Right renal cortex interstitium (tissue), 3 donors: ENCODE measurements around the gene PDZRN4. TPM values are rescaled to one million over a fixed set of nuclear protein-coding genes. Genes with fewer than 3 reads are reported as not detected.
"Not testable (repeated sequence)": the region's sequence is repeated elsewhere in the genome, so short reads cannot be mapped to it uniquely, and the experiment has no call there.

Experiments used
- DNase-seq, 3 donors: peaks; one replicate each; pipeline ENCODE4 v3.0.0-alpha.2; 2013; ENCODE audit warnings: low read depth in 3 of 3, low spot score in 2 of 3
- polyA plus RNA-seq, 3 donors: library from polyadenylated mRNA; unstranded; fragments of 120-200 nt; gene quantifications; one replicate each; pipeline ENCODE4 v1.2.1, GENCODE V29; 2013; ENCODE audit not compliant: insufficient read length in 3 of 3

PDZRN4 gene
- polyA plus RNA-seq, 3 donors = 4.8 to 7.0 (median 5.7) TPM

DNA sequence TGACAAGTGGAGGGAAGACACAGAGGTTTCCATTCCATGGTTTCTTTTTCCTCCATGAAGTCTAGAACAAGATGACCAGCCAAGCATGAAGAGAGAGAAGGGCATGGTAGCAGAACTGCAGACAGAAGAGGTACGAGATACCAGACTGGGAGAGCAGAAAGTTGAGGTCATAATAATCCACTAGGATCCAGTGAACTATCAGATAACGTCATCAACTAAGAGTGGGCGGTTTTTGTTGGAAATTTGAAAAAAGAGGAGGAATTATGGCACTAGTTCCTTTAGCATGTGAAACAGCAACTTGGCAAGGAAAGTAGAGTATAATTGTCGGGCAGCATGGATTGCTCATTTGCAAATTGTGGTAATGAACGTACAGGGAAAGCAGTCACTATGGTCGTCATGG, 357.6 kb downstream of the PDZRN4 start:
- no peak for DNase-seq

DNA sequence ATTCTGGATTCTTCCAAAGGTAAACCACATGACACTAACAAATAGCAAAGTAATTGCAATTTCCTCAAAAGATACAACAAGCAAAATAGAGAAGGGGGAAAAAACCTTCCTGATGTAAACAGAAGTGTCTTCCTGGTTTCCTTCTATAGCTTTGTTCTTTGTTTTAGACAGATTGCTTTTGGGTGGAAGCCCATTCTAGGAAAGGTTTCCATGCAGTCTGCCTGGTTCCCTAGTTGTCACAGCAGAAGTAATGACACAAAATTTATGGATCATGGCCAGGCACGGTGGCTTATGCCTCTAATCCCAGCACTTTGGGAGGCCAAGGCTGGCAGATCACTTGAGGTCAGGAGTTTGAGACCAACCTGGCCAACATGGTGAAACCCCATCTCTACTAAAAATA, 359.0 kb downstream of the PDZRN4 start:
- not testable (repeated sequence) for DNase-seq

DNA sequence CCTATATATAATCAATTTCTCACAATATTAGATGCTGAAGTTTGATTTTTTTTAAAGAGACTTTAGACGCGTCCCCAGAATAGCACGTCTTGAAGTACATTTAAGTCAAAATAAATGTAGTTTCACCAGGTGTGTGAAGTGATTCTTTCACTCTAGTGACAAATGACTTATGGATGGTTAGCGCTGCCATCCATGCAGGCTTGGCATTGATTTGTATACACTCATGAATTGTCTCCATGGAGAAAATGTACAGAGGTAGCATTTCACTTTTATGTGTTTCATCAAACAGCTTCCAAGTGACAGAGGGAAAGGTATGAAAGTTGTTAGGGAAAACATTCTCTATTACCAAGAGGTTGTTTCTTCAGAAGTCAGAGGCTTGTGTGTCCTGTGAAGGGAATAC, 360.8 kb downstream of the PDZRN4 start:
- no peak for DNase-seq

DNA sequence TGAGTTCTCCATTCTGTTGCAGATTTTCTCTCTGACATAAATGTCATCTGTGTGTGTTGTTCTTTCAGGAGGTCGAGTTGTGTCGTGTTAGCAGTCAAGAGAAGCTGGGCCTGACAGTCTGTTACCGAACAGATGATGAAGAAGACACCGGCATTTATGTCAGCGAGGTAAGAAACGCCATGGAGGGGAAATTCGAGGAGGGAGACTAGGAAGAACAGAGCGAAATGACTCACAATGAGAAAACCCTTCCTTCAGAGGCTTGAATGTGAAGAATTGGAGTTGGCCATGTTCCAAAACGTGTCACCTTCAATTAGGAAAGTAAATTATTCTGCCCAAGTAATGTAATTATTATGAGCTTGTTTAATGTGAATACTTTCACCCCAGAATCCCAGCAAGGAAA, 364.5 kb downstream of the PDZRN4 start:
- DNase-seq = no peak

DNA sequence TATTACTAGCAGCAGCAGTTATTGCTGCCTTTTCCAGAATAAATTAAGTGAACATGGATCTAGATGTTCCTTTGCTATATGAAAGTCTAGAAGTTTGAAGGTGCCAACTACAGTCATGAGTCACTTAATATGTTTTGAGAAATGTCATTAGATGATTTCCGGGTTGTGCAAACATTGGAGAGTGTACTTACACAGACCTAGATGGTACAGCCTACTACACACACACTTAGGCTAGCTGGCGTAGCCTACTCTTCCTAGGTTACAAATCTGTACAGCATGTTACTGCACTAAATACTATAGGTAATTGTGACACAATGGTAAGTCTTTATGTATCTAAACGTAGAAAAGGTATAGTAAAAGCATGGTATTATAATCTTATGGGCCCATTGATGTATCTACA, 368.1 kb downstream of the PDZRN4 start:
- DNase-seq = no peak

DNA sequence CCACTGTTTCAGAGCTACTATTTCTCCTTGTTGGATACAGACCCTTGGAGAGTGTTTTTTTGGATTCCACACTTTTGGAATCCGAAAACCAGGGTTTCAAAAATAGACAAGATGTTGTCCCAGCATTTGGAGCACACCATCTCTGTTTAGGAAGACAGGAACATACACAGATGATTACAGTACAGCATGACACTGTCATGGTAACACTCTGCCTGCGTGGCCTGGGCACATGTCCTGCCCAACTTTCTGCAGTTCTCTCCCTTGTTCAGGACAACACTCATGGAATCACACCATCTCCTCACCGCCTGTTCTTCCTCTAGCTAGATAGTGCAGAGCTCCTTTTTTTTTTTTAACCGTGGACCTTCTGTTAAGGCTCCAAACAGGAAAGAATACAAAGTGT, 369.2 kb downstream of the PDZRN4 start:
- DNase-seq = no peak

DNA sequence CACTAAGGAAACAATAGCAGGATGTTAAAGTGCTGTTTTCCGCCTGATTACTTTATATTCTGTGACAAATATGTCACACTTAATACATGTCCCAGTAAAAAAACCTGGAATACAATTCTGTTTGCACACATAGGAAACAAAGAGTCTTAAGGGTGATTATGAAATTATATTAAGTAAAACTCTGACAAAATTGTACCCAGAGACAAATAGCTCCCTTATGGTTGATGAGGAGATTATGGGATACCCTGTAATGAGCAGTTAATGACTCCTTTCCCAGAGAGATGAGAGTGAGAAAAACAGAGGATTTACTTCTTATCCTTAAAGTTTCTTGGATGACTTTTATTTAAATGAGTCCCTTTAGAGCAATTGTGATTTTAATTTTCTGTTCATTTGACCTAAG, 370.6 kb downstream of the PDZRN4 start:
- no peak for DNase-seq

DNA sequence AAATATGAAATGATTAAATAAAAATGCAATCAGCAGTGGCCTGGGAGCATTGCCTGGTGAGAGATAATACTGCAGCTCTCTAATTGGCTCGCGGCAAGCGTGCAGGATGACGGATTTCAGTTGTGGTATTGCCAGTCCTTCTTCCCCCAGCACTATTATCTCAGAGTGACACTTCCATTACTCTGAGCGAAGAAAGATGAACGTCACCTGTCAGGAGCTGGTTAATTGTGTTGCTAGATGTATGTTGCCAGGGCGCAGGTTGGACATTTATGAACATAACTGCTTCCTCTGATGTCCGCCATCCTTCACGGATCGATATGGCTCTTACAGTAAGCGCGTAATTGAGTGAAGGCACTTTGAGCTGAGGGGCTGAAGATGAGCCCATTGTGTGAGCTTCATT, 374.9 kb downstream of the PDZRN4 start:
- DNase-seq = no peak

DNA sequence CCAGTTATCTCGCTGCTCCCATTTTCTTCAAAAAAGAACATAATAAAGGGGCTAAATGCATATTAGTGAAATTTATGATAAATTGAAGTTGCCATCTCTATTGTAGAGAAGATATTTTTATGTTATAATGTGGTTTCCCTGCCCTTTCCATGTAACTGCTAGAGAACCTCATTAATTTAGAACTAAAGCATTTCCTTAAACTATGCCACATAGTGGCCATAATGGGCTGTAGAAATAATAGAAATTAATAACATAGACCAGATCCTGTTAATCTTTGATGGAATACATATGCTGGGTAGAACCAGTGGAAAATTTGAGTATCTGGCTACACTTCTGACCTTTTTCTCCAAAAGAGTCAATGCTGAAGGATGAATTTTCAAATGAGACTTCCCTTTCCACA, 376.7 kb downstream of the PDZRN4 start:
- no peak for DNase-seq

DNA sequence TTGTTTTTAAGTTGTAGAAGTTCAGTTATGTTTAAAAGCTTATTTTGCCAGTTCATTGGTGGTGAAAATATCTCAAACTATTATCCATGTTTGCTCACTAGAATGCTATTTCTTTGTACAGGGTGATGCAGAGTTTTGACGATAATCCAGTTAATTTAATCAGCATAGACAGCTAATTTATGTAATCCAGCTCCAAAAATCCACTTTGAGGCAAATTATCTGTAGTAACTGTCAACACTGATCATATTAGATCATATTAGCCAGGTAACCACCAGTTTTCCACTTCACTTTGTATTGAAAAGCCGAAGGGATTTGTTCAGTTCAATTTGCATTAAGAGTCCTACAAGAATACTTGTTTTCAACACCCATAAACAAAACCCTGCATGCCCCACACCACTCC, 378.6 kb downstream of the PDZRN4 start:
- DNase-seq = no peak

DNA sequence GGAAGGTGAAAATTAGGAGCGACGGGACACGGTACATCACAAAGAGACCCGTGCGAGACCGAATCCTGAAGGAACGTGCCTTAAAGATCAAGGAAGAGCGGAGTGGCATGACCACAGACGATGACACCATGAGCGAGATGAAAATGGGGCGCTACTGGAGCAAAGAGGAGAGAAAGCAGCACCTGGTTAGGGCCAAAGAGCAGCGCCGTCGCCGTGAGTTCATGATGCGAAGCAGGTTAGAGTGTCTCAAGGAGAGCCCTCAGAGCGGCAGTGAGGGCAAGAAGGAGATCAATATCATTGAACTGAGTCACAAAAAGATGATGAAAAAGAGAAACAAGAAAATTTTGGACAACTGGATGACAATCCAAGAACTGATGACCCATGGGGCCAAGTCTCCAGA, 385.3 kb downstream of the PDZRN4 start:
- DNase-seq = no peak

DNA sequence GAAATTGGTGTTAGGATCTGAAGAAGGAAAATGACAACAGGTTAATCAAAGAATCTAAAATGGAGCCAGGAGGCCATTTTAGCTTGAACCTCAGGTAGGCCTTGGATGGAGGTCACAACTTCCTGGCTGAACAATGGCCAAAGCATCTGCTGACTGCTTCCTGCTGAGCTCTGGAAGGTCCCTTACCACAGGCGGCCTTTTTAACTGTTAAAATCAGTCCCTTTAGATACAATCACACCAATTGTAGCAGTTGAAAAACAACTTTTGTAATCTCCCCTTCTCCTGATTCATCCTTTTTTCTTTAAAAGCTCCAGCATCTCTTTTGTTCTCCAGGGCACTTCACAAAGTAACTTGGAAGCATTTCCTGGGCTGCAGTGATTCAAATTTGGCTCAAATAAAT, 388.8 kb downstream of the PDZRN4 start:
- DNase-seq = no peak

DNA sequence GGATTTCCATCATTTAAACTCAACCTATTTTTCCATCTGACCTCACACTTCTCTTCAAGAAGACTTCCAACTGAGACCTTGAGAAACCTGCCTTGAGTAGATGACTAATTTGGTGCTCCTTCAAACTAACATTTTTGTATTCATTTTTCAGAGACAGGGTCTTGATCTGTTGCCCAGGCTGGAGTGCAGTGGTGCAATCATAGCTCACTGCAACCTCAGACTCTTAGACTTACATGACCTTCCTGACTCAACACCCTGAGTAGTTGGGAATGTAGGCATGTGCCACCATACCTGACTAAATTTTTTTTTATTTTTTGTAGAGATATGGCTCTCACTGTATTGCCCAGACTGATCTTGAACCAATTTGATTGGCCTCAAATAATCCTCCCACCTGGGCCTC, 389.9 kb downstream of the PDZRN4 start:
- no peak for DNase-seq

DNA sequence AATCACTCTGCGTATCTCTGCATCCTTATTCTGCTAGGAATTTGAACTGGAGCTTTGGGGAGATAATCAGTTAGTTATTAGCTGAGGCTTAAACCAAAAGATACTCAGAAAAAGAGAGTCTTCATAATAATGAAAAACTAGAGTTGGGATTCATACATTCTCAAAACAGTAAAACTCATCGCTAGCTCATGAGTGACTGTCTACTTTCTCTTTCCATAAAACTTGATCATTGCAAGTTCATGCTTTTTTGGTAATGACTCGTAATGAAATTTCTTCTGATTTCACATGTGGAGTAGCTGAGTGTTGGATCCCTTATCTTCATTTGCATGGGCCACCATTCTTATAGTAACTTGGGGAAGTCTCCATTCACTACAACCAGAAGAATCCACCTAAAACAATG, 397.7 kb downstream of the PDZRN4 start:
- DNase-seq = no peak

DNA sequence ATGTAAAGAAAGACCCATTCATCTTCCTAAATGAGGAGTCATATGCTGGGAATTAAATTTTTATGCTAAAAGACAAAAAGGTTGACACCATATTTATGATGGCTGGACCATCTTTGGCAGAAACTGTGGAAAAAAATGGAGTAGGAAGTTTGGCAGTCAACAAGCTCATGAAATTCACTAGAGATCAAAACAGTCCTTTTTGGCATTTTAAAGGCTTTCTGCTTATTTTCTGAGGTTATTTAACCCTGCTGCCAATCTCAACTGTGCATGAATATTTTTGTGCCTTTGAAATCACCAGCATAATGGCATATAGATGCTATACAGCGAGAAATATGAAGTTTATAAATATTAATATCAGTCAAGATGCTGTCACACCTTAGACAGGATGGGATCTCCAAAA, 399.5 kb downstream of the PDZRN4 start:
- DNase-seq = no peak

DNA sequence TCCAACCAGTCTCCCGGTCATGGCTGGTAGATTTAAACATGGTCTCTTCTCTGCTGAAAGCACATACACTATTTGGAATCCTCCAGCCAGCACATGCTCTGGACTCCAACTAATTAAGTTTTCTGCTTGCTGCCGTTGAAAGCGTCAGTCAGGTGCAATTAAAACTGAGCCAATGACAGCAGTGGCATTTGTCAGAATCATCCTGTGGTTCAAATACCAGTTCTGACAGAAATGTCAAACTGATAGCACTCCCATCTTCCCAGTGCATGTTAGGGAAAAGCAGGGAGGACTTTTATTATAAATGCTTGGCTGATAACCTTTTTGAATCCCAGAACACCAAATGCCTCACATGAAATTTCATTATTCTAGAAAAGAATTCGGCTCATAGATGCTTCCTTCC, 401.8 kb downstream of the PDZRN4 start:
- DNase-seq = no peak

DNA sequence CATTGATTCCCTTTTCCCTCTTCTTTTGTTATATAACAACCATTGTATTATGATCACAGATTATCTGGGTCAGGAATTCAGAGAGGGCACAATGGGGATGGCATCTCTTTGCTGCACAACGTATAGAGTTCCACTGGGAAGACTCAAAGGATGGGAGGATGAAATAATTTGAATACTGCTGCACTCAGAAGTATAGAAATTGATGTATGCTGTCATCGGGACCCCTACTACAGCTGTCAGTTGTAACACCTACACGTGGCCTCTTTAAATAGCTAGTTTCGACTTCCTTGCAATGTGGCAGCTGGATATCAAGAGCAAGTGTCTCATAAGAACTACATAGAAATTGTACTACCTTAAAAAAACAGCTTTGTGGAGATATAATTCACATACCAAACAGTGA, 408.1 kb downstream of the PDZRN4 start:
- no peak for DNase-seq

DNA sequence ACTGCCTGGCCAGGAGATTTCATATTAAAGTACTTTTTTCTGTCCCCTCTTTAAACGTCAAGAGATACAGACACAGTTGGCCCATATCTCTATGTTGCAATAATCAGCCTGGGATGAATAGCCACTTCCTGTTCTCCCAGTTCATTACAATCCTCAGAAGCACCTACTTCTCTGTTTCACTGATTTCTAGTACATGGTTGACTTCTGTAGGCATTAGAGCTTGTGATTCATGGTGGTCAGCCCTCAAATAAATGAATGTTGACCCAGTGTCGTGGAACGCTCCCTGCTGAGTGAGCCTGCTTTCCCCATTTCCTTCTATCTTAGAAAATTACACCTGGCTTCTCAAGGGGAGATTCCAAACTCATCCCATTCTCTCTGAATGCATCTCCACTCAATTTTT, 416.7 kb downstream of the PDZRN4 start:
- DNase-seq = no peak

DNA sequence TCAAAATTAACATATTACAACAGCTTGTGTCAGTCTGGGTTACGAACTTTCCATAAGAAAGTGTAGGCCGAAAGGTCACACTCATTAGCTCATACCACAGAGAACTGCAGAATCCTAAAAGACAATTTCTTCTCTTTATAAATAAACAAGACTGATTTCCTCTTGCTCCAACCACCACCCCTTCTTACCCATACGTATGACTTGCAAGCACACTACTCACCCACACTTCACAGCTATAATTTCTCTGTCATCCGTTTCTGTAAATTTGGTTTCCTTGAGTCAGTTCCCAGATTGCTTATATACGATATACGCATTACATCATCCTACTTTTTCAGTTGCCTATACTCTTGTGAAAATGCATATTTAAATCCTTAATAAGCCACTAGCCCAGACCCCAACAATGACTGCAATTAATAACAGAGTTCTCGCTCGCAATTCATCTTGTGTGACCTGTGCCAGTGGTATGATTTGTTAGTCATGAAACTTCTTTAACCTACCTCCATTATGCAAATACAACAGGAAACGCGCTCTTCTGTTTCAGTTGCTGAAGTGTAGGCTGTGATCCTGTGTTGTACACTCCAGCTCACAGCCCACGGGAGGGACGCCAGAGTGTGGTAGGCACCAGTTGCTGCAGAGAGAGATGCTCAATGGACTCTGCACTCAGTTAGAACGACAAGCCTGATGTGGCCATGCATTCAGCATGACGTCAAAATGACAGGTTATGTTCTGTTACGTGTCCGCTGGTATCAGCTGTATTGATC, 417.6 kb downstream of the PDZRN4 start:
- DNase-seq = no peak

DNA sequence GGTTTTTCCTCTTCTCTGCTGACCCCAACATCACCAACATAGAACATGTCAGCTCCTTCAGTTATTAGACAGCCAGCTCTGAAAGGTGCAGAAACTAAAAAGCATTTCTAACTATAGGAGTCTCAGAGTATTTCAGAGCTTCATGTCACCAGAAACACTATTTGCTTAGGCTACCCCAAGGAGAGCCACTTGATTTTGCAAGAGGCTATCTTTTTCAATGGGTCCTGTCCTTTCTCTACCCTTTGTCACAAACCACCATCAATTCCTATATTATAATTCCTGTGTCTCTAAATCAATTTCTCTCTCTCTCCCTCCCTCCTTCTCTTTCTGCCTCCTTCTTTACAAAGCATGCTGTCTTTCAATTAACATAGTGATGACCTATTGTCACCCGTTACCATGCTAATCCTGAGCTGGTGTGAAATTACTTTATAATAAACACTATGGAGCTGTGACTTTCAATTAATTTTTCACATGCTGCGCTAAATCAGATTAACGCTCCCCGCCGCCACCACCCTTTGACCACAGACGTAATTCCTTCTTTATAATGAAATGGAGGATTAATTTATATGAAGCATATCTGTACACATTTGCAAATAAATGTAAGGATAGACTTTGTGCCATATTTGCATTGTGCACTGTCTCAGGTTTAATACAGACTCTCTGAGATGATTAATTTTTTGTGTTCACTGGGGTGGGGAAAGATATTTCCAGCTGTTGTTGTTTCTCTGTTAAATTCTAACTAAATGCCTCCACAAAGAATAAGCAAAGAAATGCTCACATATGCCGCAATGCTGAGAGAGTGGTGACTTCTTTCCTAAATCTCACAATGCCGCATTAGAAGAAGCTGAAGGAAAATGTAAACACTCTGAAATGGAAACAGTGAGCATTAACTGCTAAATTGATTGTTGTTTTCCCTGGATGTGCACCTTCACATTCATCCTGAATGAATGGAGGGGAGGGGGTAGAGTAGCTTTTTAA, 418.6 kb downstream of the PDZRN4 start:
- no peak for DNase-seq

DNA sequence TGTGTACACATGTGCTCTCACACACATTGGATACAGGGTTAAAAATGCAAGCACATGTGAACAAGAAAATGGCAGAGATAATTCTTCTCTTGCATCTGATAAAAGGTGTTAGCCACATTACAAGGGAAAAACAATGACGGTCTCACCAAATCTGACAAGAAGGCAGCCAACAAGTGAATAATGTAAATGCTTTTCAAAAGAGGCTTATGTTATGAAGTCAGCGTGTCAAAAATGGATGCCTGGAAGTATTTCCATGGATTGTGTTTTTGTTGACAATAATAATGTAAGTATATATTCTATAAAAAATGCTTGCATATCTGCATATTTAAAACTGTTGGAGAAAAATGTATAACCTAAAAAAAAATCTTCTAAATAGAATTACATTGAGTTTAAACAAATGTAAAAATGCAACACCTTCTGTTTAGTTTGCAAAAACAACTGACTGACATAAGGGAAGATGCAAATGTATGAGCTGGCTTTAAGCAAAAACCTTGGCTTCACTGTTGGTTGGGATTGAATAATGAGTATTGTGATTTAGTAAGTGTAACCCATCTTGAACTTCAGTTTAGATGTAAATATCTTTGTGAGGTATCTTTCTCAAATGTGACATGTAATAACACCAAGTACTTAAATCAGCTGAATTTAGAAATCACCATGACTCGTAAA, 424.9 kb downstream of the PDZRN4 start:
- DNase-seq = no peak
